SK-N-SH (cell line): ENCODE data around the gene GALNT11. TPM values are rescaled to one million over a fixed set of nuclear protein-coding genes. Genes with fewer than 3 reads are reported as not detected.

Source experiments
- CTCF ChIA-PET: fragments of 300-600, 350-600 bp; formaldehyde crosslinking; extraction: SDS; loops from one replicate; lab custom pipeline; 2021; lab: Yijun Ruan, JAX
- POLR2A ChIA-PET: fragments of 350-600 bp; sonication (Branson Sonifier 250); formaldehyde crosslinking; extraction: SDS; loops from one replicate; lab custom pipeline; 2020; ENCODE audit warnings: antibody characterized with exemption, inconsistent platforms; lab: Yijun Ruan, JAX
- DNase-seq: peaks from one replicate; pipeline ENCODE4 v3.0.0; 2012
- H2AFZ ChIP-seq: fragments of 200-600 bp; sonication (generic); 2 replicates; pipeline ENCODE4 v1.8.1; 2016; ENCODE audit warnings: antibody characterized with exemption, mild to moderate bottlenecking, low read depth
- H3F3A ChIP-seq: fragments of 200-600 bp; sonication (generic); replicated peaks from 2 replicates; pipeline ENCODE3; 2016; ENCODE audit warnings: antibody characterized with exemption, mild to moderate bottlenecking; ENCODE audit not compliant: insufficient read depth
- H3K27ac ChIP-seq, 2 experiments: fragments of 200-500 bp in 1 of 2; fragments of 200-600 bp in 1 of 2; sonication (Bioruptor generic) in 1 of 2; sonication (generic), shearing (Covaris generic) in 1 of 2; 2 replicates each; pipeline versions ENCODE4 v1.5.1 to v1.6.1; 2014 to 2016; ENCODE audit warnings: low read depth in 2 of 2, inconsistent platforms in 1 of 2, low read length in 1 of 2, mild to moderate bottlenecking in 1 of 2, mixed read lengths in 1 of 2
- H3K27me3 ChIP-seq: fragments of 200-600 bp; sonication (generic), shearing (Covaris generic); 2 replicates; pipeline ENCODE4 v1.6.1; 2016; ENCODE audit warnings: mixed run types; ENCODE audit not compliant: insufficient read depth
- H3K36me3 ChIP-seq, 2 experiments: fragments of 200-500 bp in 1 of 2; fragments of 200-600 bp in 1 of 2; sonication (Bioruptor generic) in 1 of 2; sonication (generic) in 1 of 2; replicated peaks in 1 of 2; 2 replicates each; pipeline versions ENCODE3 to v1.5.1; 2014 to 2016; ENCODE audit warnings: low read length in 1 of 2, mild to moderate bottlenecking in 1 of 2; ENCODE audit not compliant: insufficient read depth in 2 of 2, control insufficient read depth in 1 of 2
- H3K4me1 ChIP-seq, 2 experiments: fragments of 200-500 bp in 1 of 2; fragments of 200-600 bp in 1 of 2; sonication (Bioruptor generic) in 1 of 2; sonication (generic), shearing (Covaris generic) in 1 of 2; 2 replicates each; pipeline versions ENCODE4 v1.5.1 to v1.6.1; 2014 to 2016; ENCODE audit warnings: low read depth in 1 of 2, low read length in 1 of 2, mixed run types in 1 of 2; ENCODE audit not compliant: insufficient read depth in 2 of 2, control insufficient read depth in 1 of 2
- H3K4me2 ChIP-seq: fragments of 200-600 bp; sonication (generic), shearing (Covaris generic); 2 replicates; pipeline ENCODE4 v1.6.1; 2017; ENCODE audit warnings: mixed run types
- H3K4me3 ChIP-seq, 2 experiments: fragments of 200-500 bp in 1 of 2; fragments of 200-600 bp in 1 of 2; sonication (Bioruptor generic) in 1 of 2; sonication (generic), shearing (Covaris generic) in 1 of 2; 2 replicates each; pipeline versions ENCODE4 v1.5.1 to v1.8.1; 2014 to 2016; ENCODE audit warnings: low read depth in 2 of 2, inconsistent platforms in 1 of 2, low read length in 1 of 2, mild to moderate bottlenecking in 1 of 2, mixed read lengths in 1 of 2, moderate library complexity in 1 of 2
- H3K79me2 ChIP-seq: fragments of 200-600 bp; sonication (generic); 2 replicates; pipeline ENCODE4 v1.8.1; 2017; ENCODE audit warnings: mild to moderate bottlenecking; ENCODE audit not compliant: insufficient read depth
- H3K9ac ChIP-seq: fragments of 200-600 bp; sonication (generic); 2 replicates; pipeline ENCODE4 v1.6.1; 2017; ENCODE audit warnings: mixed run types
- H3K9me2 ChIP-seq: fragments of 200-600 bp; sonication (generic); 2 replicates; pipeline ENCODE4 v1.6.1; 2017; ENCODE audit warnings: mixed run types
- H3K9me3 ChIP-seq: fragments of 200-600 bp; sonication (generic); 2 replicates; pipeline ENCODE4 v1.6.1; 2017; ENCODE audit warnings: mixed run types, mild to moderate bottlenecking, moderate library complexity
- H4K20me1 ChIP-seq: fragments of 200-600 bp; sonication (generic); 2 replicates; pipeline ENCODE4 v1.6.1; 2017; ENCODE audit warnings: mild to moderate bottlenecking, mixed run types; ENCODE audit not compliant: insufficient read depth
- EP300 ChIP-seq, 2 experiments: IDR thresholded peaks; 2 replicates each; pipeline versions ENCODE4 v1.4.0 to v1.6.1; 2012; ENCODE audit warnings: borderline replicate concordance in 1 of 2, low read depth in 1 of 2, low read length in 1 of 2
- EZH2phosphoT487 ChIP-seq: fragments of 200-600 bp; sonication (generic); IDR thresholded peaks from 2 replicates; pipeline ENCODE4 v1.6.1; 2017; ENCODE audit warnings: low read depth, mixed run types, mild to moderate bottlenecking, antibody characterized with exemption, moderate library complexity, borderline replicate concordance
- GATA2 ChIP-seq: sonication (generic); formaldehyde crosslinking; IDR thresholded peaks from 2 replicates; pipeline ENCODE4 v1.5.0; 2020; ENCODE audit warnings: mild to moderate bottlenecking, missing genetic modification reagents
- JUND ChIP-seq: IDR thresholded peaks from 2 replicates; pipeline ENCODE4 v1.4.0; 2012
- MEF2A ChIP-seq: IDR thresholded peaks from 2 replicates; pipeline ENCODE4 v1.4.0; 2012; ENCODE audit warnings: low read depth, borderline replicate concordance
- NFIC ChIP-seq: IDR thresholded peaks from 2 replicates; pipeline ENCODE4 v1.4.0; 2012; ENCODE audit warnings: borderline replicate concordance
- NRF1 ChIP-seq: IDR thresholded peaks from 2 replicates; pipeline ENCODE4 v1.6.1; 2012; ENCODE audit warnings: low read depth, mild to moderate bottlenecking, low read length
- RAD21 ChIP-seq: IDR thresholded peaks from 2 replicates; pipeline ENCODE4 v1.6.1; 2012; ENCODE audit warnings: mild to moderate bottlenecking, low read length
- RCOR1 ChIP-seq: fragments of 150-350 bp; IDR thresholded peaks from 2 replicates; pipeline ENCODE4 v1.6.1; 2017; ENCODE audit warnings: antibody characterized with exemption, low read length
- TAF1 ChIP-seq: IDR thresholded peaks from 2 replicates; pipeline ENCODE4 v1.6.1; 2012; ENCODE audit warnings: low read depth, mild to moderate bottlenecking, low read length, moderate library complexity, borderline replicate concordance
- TEAD4 ChIP-seq: IDR thresholded peaks from 2 replicates; pipeline ENCODE4 v1.4.0; 2012; ENCODE audit warnings: mild to moderate bottlenecking, borderline replicate concordance; ENCODE audit not compliant: insufficient read depth
- WGBS: methylation state at CpG from one replicate; pipeline ENCODE4 v1.1.6; 2017; ENCODE audit warnings: low lambda C conversion rate; 5-methylcytosine and 5-hydroxymethylcytosine counted together
- polyA plus RNA-seq, 3 experiments: library from polyadenylated mRNA; depleted of rRNA; stranded (reverse); fragments of >200 nt; gene quantifications; 2 replicates each; pipeline ENCODE4 v1.2.3, GENCODE V29; 2012
- TF ChIP-seq, protein P1 (sequence below): fragments of 200-600 bp; sonication (generic); IDR thresholded peaks from 2 replicates; pipeline ENCODE4 v1.6.1; 2017; ENCODE audit warnings: antibody characterized with exemption, mild to moderate bottlenecking, moderate library complexity
- TF ChIP-seq, protein P2 (sequence below): IDR thresholded peaks from 2 replicates; pipeline ENCODE4 v1.4.0; 2012; ENCODE audit warnings: low read depth, borderline replicate concordance
- TF ChIP-seq, protein P3 (sequence below): IDR thresholded peaks from 2 replicates; pipeline ENCODE4 v1.4.0; 2012; ENCODE audit warnings: low read depth

GALNT11 gene
- polyA plus RNA-seq, 1 of the 3 experiments (the other 2 are of a cell fraction) = 70.0 TPM

DNA sequence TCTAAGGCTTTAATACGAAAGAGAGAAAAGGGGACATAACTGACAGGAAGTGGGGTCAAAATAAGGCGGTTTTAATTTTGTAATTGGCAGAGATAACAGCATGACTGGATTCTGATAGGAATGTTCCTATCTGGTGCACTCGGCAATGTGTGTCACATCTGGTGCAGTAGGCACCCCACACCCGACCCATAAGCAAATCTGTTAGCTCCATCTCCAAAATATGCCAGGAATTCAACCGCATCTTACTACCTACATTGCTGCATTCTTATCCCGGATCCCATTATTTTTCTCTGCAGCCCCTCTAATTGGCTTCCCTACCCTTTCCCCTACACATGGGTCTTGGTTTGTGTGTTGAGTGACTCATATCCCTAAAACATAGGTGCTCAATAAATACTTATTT is 19.1 kb upstream of the GALNT11 start:
- no peaks in the 10 kb centered on the region for H3K4me1 ChIP-seq
- H3K27me3 ChIP-seq = no peaks in the 10 kb centered on the region; the same call in 1 of the 2 replicates
- CTCF ChIA-PET = interaction anchor here (1.0 kb wide), 1 partner anchor 223 kb away, joined by 3 read pairs; no protein-coding TSS in a partner anchor
- TF ChIP-seq GATA2 (CRISPR knock-in tag) = no peak
- no peak for TF ChIP-seq JUND
- TF ChIP-seq, protein P1, sequence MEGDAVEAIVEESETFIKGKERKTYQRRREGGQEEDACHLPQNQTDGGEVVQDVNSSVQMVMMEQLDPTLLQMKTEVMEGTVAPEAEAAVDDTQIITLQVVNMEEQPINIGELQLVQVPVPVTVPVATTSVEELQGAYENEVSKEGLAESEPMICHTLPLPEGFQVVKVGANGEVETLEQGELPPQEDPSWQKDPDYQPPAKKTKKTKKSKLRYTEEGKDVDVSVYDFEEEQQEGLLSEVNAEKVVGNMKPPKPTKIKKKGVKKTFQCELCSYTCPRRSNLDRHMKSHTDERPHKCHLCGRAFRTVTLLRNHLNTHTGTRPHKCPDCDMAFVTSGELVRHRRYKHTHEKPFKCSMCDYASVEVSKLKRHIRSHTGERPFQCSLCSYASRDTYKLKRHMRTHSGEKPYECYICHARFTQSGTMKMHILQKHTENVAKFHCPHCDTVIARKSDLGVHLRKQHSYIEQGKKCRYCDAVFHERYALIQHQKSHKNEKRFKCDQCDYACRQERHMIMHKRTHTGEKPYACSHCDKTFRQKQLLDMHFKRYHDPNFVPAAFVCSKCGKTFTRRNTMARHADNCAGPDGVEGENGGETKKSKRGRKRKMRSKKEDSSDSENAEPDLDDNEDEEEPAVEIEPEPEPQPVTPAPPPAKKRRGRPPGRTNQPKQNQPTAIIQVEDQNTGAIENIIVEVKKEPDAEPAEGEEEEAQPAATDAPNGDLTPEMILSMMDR = no peak
- TF ChIP-seq TAF1 = no peak
- TF ChIP-seq RAD21 = no peak
- TF ChIP-seq, protein P2, sequence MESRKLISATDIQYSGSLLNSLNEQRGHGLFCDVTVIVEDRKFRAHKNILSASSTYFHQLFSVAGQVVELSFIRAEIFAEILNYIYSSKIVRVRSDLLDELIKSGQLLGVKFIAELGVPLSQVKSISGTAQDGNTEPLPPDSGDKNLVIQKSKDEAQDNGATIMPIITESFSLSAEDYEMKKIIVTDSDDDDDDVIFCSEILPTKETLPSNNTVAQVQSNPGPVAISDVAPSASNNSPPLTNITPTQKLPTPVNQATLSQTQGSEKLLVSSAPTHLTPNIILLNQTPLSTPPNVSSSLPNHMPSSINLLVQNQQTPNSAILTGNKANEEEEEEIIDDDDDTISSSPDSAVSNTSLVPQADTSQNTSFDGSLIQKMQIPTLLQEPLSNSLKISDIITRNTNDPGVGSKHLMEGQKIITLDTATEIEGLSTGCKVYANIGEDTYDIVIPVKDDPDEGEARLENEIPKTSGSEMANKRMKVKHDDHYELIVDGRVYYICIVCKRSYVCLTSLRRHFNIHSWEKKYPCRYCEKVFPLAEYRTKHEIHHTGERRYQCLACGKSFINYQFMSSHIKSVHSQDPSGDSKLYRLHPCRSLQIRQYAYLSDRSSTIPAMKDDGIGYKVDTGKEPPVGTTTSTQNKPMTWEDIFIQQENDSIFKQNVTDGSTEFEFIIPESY = no peak
- no peak for TF ChIP-seq MEF2A
- no peak for TF ChIP-seq TEAD4
- TF ChIP-seq NRF1 = no peak
- no peak for TF ChIP-seq NFIC
- TF ChIP-seq EP300 (IDR thresholded peaks at IDR 0.05; ENCODE audit: borderline replicate concordance in 1 of 2, low read depth in 1 of 2, low read length in 1 of 2) = no peak
- no peaks in the 10 kb centered on the region for H3K79me2 ChIP-seq
- H3F3A ChIP-seq = no peaks in the 10 kb centered on the region
- DNase-seq = no peak
- H3K4me3 ChIP-seq = no peak overlapping the region
- no peaks in the 10 kb centered on the region; the same call in 1 of the 2 replicates for H3K9me2 ChIP-seq
- H3K9me3 ChIP-seq = no peaks in the 10 kb centered on the region
- POLR2A ChIA-PET = no interaction called here
- H3K27ac ChIP-seq = no peak overlapping the region
- H2AFZ ChIP-seq = no peak overlapping the region
- no peaks in the 10 kb centered on the region for H4K20me1 ChIP-seq
- no peak overlapping the region for H3K4me2 ChIP-seq
- no peak overlapping the region for H3K9ac ChIP-seq
- no peaks in the 10 kb centered on the region for H3K36me3 ChIP-seq
- WGBS = 68% methylated on average over 6 of the region's 6 CpGs

DNA sequence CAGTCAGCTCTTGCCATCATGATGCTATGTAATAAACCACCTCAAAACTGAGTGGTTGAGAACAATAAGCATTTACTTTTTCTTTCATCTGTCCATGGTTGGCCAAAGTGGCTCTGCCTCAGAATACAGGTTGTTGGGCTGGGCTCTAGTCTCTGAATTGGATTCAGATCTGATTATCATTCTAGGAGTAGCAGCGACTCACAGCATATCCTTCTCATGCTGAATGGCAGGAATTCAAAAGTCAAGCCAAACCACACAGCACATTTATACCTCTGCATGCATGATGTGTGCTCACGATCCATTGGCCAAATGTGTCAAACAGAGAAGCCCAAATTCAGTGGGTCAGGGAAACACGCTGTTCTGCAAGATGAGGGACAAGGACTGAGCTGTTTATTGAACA is 13.6 kb upstream of the GALNT11 start:
- POLR2A ChIA-PET = no interaction called here
- Histone ChIP-seq H3K4me1 (no peaks in the 10 kb centered on the region), H2AFZ (no peak overlapping the region), H3K4me3 (no peak overlapping the region)
- WGBS = 39% methylated on average over 3 of the region's 3 CpGs
- CTCF ChIA-PET = no interaction called here
- TF ChIP-seq EZH2phosphoT487 (no peak), RCOR1 (no peak)
- TF ChIP-seq, protein P3, sequence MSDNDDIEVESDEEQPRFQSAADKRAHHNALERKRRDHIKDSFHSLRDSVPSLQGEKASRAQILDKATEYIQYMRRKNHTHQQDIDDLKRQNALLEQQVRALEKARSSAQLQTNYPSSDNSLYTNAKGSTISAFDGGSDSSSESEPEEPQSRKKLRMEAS = no peak
- TF ChIP-seq, all 33 proteins: peak for 0
- Histone ChIP-seq H3K4me2 (no peak overlapping the region), H3K9me2 (no peaks in the 10 kb centered on the region), H3K9me3 (no peaks in the 10 kb centered on the region), H3K27ac (no peak overlapping the region), H4K20me1 (no peaks in the 10 kb centered on the region), H3K36me3 (no peaks in the 10 kb centered on the region), H3K79me2 (no peaks in the 10 kb centered on the region), H3K9ac (no peak overlapping the region), H3F3A (no peaks in the 10 kb centered on the region), H3K27me3 (peaks cover 6% of the 10 kb centered on the region; the same call in 1 of the 2 replicates)
- DNase-seq = no peak
